Osteocyte (in vitro differentiated cells): Measurements from ENCODE around the gene TEX14. TPM values are rescaled to one million over a fixed set of nuclear protein-coding genes. Genes with fewer than 3 reads are reported as not detected.

Experiments
- DNase-seq: peaks from one replicate; pipeline ENCODE4 v3.0.0; 2021; ENCODE audit warnings: mixed read lengths; ENCODE audit not compliant: unreplicated experiment; ENCODE audit errors: extremely low spot score
- H3K27ac Mint-ChIP-seq: one replicate; pipeline ENCODE4 v1.8.0; 2021; ENCODE audit warnings: mild to moderate bottlenecking, mixed read lengths; ENCODE audit not compliant: unreplicated experiment
- H3K27me3 Mint-ChIP-seq: one replicate; pipeline ENCODE4 v1.8.0; 2021; ENCODE audit warnings: mixed read lengths; ENCODE audit not compliant: unreplicated experiment
- H3K36me3 Mint-ChIP-seq: one replicate; pipeline ENCODE4 v1.8.0; 2021; ENCODE audit warnings: mixed read lengths; ENCODE audit not compliant: unreplicated experiment
- H3K4me1 Mint-ChIP-seq: one replicate; pipeline ENCODE4 v1.8.0; 2021; ENCODE audit warnings: mixed read lengths; ENCODE audit not compliant: unreplicated experiment
- H3K4me3 Mint-ChIP-seq: one replicate; pipeline ENCODE4 v1.8.0; 2021; ENCODE audit warnings: mild to moderate bottlenecking, moderate library complexity, mixed read lengths; ENCODE audit not compliant: unreplicated experiment
- H3K9me3 Mint-ChIP-seq: one replicate; pipeline ENCODE4 v1.8.0; 2021; ENCODE audit warnings: mixed read lengths; ENCODE audit not compliant: unreplicated experiment
- CTCF ChIP-seq: fragments of 200-600 bp; sonication (generic); IDR thresholded peaks from 2 replicates; pipeline ENCODE4 v1.5.0; 2021; ENCODE audit warnings: antibody characterized with exemption, mild to moderate bottlenecking, moderate library complexity
- total RNA-seq: library from RNA; stranded (reverse); gene quantifications from 2 replicates; pipeline ENCODE4 v1.2.1, GENCODE V29; 2021

The TEX14 gene
- total RNA-seq, 1 donor from 2014 or later: 0.27 TPM

- no peaks in the 10 kb centered on the region for H3K36me3 Mint-ChIP-seq
- DNase-seq: no peak
- H3K4me3 Mint-ChIP-seq: no peak overlapping the region
- H3K27me3 Mint-ChIP-seq: no peaks in the 10 kb centered on the region
- no peak overlapping the region for H3K27ac Mint-ChIP-seq
- no peak for TF ChIP-seq CTCF
- H3K4me1 Mint-ChIP-seq: no peaks in the 10 kb centered on the region
- no peaks in the 10 kb centered on the region for H3K9me3 Mint-ChIP-seq
Measured at GRCh38 chr17:58637011-58637570, 54.8 kb downstream of the TEX14 start.

GRCh38 chr17:58632324-58633314 lies 59.2 kb downstream of the TEX14 start:
- H3K27ac Mint-ChIP-seq: no peak overlapping the region
- H3K4me1 Mint-ChIP-seq: peaks cover 8% of the 10 kb centered on the region
- no peak for TF ChIP-seq CTCF
- no peaks in the 10 kb centered on the region for H3K27me3 Mint-ChIP-seq
- DNase-seq: no peak
- H3K4me3 Mint-ChIP-seq: no peak overlapping the region
- no peaks in the 10 kb centered on the region for H3K36me3 Mint-ChIP-seq
- H3K9me3 Mint-ChIP-seq: no peaks in the 10 kb centered on the region

- H3K9me3 Mint-ChIP-seq: no peaks in the 10 kb centered on the region
- peaks cover 8% of the 10 kb centered on the region for H3K4me1 Mint-ChIP-seq
- no peaks in the 10 kb centered on the region for H3K27me3 Mint-ChIP-seq
- H3K27ac Mint-ChIP-seq: no peak overlapping the region
- H3K36me3 Mint-ChIP-seq: no peaks in the 10 kb centered on the region
- H3K4me3 Mint-ChIP-seq: no peak overlapping the region
- TF ChIP-seq CTCF: peak; percentile 47
- DNase-seq: peak; percentile 98
Measured at GRCh38 chr17:58631523-58632323, 60.1 kb downstream of the TEX14 start.

- Mint-ChIP-seq H3K4me3 (no peak overlapping the region), H3K36me3 (no peaks in the 10 kb centered on the region), H3K27ac (no peak overlapping the region), H3K9me3 (no peaks in the 10 kb centered on the region), H3K27me3 (no peaks in the 10 kb centered on the region), H3K4me1 (peaks cover 8% of the 10 kb centered on the region)
- DNase-seq: no peak
- no peak for TF ChIP-seq CTCF
Measured at GRCh38 chr17:58630883-58631522, 60.8 kb downstream of the TEX14 start.
